Measurements from ENCODE around the gene PIGP.

- TF ChIP-seq CTCF (IDR thresholded peaks at IDR 0.05) (no peak), ZFX (IDR thresholded peaks at IDR 0.05; ENCODE audit: borderline replicate concordance) (no peak)
These were observed 3.4 kb upstream of the PIGP start for GRCh38 chr21:37076087-37076850.
